ENCODE results near the gene TMEM14B. TPM values are rescaled to one million over a fixed set of nuclear protein-coding genes. Genes with fewer than 3 reads are reported as not detected.

Gene TMEM14B
- total and polyA plus RNA-seq, 9 of the 15 experiments (the other 6 are each of a cell fraction or from before 2014, with no cell fraction given) = 174 to 862 (median 263) TPM

DNA sequence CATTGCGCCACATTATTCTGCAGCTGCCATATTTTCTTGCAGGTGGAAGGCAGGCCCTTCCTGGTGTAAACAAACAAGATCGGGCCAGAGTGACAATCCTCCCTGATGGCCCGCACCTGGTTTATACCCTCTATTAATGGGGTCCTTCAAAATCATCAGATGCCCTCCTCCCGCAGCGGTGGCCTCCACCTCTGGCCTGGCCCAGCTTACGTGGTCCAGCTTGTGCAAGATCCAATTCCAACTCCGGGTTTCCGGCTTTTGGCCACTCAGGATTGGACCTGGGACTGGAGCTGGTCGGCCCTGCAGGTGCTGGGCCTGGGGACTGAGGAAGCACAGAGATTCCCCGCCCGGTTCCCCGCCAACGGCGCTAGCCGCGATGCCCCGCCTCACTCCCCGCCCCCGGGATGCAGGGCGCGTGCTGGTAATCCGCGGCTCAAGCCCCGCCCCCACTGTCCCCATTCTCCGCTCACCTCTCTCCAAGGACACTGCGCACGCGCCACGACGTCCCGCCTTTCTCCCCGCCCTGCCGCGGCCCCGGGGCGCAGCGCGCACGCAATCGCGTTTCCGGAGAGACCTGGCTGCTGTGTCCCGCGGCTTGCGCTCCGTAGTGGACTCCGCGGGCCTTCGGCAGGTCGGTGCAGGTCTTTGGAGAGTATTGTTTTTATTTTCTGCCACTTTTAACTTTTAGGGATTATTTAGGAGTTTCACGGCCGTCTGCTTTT lies at the start of gene TMEM14B (continued):
- TF ChIP-seq, protein P1, sequence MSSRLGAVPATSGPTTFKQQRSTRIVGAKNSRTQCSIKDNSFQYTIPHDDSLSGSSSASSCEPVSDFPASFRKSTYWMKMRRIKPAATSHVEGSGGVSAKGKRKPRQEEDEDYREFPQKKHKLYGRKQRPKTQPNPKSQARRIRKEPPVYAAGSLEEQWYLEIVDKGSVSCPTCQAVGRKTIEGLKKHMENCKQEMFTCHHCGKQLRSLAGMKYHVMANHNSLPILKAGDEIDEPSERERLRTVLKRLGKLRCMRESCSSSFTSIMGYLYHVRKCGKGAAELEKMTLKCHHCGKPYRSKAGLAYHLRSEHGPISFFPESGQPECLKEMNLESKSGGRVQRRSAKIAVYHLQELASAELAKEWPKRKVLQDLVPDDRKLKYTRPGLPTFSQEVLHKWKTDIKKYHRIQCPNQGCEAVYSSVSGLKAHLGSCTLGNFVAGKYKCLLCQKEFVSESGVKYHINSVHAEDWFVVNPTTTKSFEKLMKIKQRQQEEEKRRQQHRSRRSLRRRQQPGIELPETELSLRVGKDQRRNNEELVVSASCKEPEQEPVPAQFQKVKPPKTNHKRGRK (tag; IDR thresholded peaks at IDR 0.05) = no peak
- TF ChIP-seq DACH1 (IDR thresholded peaks at IDR 0.05; ENCODE audit: partially characterized antibody) = no peak
- TF ChIP-seq SMC3 (conservative IDR thresholded peaks at IDR 0.05; ENCODE audit: insufficient read depth, low read depth, low read length) = 0 out of 2 replicates have a peak, but pooled peaks have one; percentile 2
- TF ChIP-seq, protein P2, sequence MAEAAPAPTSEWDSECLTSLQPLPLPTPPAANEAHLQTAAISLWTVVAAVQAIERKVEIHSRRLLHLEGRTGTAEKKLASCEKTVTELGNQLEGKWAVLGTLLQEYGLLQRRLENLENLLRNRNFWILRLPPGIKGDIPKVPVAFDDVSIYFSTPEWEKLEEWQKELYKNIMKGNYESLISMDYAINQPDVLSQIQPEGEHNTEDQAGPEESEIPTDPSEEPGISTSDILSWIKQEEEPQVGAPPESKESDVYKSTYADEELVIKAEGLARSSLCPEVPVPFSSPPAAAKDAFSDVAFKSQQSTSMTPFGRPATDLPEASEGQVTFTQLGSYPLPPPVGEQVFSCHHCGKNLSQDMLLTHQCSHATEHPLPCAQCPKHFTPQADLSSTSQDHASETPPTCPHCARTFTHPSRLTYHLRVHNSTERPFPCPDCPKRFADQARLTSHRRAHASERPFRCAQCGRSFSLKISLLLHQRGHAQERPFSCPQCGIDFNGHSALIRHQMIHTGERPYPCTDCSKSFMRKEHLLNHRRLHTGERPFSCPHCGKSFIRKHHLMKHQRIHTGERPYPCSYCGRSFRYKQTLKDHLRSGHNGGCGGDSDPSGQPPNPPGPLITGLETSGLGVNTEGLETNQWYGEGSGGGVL (CRISPR knock-in tag; IDR thresholded peaks at IDR 0.05) = no peak
- TF ChIP-seq CHD2 (IDR thresholded peaks at IDR 0.05; ENCODE audit: low read depth, low read length) = peak; percentile 54
- TF ChIP-seq E2F5 (CRISPR knock-in tag; IDR thresholded peaks at IDR 0.05) = peak; percentile 56; the same call in 1 of the 2 replicates
- no peak for TF ChIP-seq SFPQ (IDR thresholded peaks at IDR 0.05; ENCODE audit: low read depth, low read length)
- TF ChIP-seq TAL1 (IDR thresholded peaks at IDR 0.05) = no peak
- TF ChIP-seq PKNOX1 (IDR thresholded peaks at IDR 0.05) = no peak
- TF ChIP-seq IFI16 (CRISPR knock-in tag; IDR thresholded peaks at IDR 0.05) = no peak
- 0 out of 2 replicates have a peak, but pooled peaks have one; percentile 45 for TF ChIP-seq ZNF444 (CRISPR knock-in tag; IDR thresholded peaks at IDR 0.05)
- TF ChIP-seq HDAC3 (IDR thresholded peaks at IDR 0.05; ENCODE audit: borderline replicate concordance, partially characterized antibody) = no peak
- no peak for TF ChIP-seq KHSRP (IDR thresholded peaks at IDR 0.05)
- TF ChIP-seq, protein P3, sequence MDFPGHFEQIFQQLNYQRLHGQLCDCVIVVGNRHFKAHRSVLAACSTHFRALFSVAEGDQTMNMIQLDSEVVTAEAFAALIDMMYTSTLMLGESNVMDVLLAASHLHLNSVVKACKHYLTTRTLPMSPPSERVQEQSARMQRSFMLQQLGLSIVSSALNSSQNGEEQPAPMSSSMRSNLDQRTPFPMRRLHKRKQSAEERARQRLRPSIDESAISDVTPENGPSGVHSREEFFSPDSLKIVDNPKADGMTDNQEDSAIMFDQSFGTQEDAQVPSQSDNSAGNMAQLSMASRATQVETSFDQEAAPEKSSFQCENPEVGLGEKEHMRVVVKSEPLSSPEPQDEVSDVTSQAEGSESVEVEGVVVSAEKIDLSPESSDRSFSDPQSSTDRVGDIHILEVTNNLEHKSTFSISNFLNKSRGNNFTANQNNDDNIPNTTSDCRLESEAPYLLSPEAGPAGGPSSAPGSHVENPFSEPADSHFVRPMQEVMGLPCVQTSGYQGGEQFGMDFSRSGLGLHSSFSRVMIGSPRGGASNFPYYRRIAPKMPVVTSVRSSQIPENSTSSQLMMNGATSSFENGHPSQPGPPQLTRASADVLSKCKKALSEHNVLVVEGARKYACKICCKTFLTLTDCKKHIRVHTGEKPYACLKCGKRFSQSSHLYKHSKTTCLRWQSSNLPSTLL (IDR thresholded peaks at IDR 0.05) = no peak
- no peak for TF ChIP-seq EWSR1 (IDR thresholded peaks at IDR 0.05; ENCODE audit: borderline replicate concordance, low read depth, partially characterized antibody)
- TF ChIP-seq CHD4 (IDR thresholded peaks at IDR 0.05; ENCODE audit: insufficient read depth, insufficient replicate concordance, low read depth, low read length, poor library complexity, severe bottlenecking) = no peak
